HG03432 (cell line): ENCODE measurements around the gene BAZ2B.
A peak's percentile ranks its signal among the peaks of the same experiment; 100 is the strongest.
"Not testable (repeated sequence)": the region's sequence is repeated elsewhere in the genome, so short reads cannot be mapped to it uniquely, and the experiment has no call there.

ENCODE experiments used
- ATAC-seq: cut with Tn5 transposase; IDR thresholded peaks from one replicate; pipeline ENCODE4 v1.9.1; 2021; ENCODE audit warnings: mild to moderate bottlenecking, moderate library complexity; ENCODE audit not compliant: unreplicated experiment

Gene BAZ2B

GRCh38 chr2:159361603-159362002 is 254.7 kb downstream of the BAZ2B start:
- ATAC-seq, result not testable (repeated sequence)

DNA sequence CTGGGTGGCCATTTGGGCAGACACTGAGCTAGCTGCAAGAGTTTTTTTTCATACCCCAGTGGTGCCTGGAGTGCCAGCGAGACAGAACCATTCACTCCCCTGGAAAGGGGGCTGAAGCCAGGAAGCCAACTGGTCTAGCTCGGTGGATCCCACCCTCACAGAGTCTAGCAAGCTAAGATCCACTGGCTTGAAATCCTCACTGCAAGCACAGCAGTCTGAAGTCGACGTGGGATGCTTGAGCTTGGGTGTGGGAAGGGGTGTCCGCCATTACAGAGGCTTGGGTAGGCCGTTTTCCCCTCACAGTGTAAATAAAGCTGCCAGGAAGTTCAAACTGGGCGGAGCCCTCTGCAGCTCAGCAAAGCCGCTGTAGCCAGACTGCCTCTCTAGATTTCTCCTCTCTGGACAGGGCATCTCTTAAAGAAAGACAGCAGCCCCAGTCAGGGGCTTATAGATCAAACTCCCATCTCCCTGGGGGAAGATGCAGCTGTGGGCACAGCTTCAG is 260.2 kb downstream of the BAZ2B start:
- ATAC-seq, result no peak

GRCh38 chr2:159351977-159352376 is 264.4 kb downstream of the BAZ2B start:
- no peak for ATAC-seq

DNA sequence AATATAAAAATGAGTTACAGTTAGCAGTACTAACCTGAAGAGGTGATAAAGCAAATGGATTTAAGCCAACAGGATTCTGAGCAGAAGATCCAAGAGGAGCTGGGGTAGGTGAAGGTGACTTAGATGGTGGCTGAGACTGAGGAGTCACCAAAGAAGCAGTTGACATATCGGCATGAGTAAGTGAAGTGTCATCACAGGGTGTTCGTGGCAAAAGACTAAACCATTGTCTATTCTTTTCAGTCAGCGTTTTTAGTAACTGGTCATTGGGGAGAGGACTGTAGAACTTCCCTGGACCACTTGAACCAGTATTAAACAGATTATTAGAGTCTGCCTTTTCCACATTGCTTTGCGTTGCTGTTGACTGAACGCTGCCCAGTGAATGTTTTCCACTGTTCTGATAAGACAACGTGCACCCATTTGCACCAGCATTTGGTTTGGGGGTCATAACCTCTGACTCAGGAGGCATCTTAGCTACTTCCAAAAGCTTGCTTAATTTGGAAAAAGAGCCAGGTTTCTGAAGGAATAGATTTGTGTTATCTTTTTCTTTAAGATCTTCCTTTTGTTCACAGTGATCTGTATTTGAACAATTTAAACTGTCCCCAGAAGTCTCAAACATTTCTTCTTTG is 266.6 kb downstream of the BAZ2B start:
- ATAC-seq, result no peak

DNA sequence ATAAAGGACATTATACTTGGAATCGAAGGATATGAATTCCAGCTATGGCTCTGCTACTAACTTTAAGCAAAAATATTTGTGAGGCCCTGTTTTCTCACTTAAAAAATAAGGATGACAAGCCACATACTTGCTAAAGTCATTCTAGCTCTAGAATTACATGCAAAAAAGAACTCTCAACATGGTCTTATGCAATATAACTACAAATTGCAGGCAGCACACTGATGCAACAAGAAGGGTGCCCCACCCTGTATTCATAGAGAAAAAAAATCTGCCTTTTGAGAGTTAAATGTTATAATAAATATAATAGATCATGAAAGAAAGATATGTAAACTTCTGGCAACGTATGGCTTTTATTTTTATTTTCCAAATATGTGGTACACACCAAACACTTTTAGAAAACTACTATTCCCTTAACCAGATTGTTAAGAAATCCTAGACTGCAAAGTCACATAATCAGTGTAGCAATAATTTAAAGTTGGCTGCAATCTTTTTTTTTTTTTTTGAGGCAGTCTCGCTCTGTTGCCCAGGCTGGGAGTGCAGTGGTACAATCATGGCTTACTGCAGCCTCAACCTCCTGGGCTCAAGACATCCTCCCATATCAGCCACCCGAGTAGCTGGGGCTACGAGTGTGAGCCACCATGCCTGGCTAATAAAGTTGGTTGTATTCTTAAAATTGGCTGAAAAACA is 289.6 kb downstream of the BAZ2B start:
- no peak for ATAC-seq

- no peak for ATAC-seq
Observed at GRCh38 chr2:159322419-159322818, 293.9 kb downstream of the BAZ2B start.

GRCh38 chr2:159317392-159318088 is 298.8 kb downstream of the BAZ2B start:
- ATAC-seq, result peak; percentile 51

DNA sequence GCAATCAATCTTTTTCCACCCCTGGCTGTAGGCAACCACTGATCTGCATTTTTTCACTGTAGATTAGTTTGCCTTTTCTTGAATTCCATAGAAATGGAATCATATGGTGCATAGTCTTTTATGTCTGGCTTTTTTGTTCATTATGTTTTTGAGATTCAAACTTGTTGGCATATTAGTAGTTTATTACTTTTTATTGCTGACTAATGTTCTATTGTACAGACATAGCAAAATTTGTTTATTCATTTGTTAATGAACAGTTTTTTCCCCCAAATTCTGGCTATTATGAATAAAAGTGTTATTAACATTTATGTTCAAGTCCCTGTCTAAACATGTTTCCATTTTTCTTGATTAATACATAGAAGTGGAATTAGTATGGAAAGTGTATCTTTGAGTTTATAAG is 308.4 kb downstream of the BAZ2B start:
- no peak for ATAC-seq

- ATAC-seq, result no peak
Observed at GRCh38 chr2:159300586-159300985, 315.8 kb downstream of the BAZ2B start.

DNA sequence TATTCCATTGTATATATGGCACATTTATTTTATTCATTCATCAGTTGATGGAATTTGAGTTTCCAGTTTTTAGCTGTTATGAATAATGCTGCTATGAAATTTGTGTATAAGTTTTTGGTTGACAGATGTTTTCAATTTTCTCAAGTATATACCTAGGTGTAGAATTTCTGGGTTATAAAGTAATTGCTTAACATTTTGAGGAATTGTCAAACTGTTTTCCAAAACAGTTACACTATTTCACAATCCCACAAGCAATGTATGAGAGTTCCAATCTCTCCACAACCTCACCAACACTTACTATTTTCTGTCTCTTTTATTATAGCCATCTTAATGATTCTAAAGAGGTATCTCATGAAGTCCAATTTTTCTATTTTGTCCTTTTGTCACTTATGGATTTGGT is 317.4 kb downstream of the BAZ2B start:
- ATAC-seq, result no peak

- no peak for ATAC-seq
Observed at GRCh38 chr2:159297042-159297707, 319.2 kb downstream of the BAZ2B start.

GRCh38 chr2:159292157-159292556 is 324.2 kb downstream of the BAZ2B start:
- ATAC-seq, result no peak

DNA sequence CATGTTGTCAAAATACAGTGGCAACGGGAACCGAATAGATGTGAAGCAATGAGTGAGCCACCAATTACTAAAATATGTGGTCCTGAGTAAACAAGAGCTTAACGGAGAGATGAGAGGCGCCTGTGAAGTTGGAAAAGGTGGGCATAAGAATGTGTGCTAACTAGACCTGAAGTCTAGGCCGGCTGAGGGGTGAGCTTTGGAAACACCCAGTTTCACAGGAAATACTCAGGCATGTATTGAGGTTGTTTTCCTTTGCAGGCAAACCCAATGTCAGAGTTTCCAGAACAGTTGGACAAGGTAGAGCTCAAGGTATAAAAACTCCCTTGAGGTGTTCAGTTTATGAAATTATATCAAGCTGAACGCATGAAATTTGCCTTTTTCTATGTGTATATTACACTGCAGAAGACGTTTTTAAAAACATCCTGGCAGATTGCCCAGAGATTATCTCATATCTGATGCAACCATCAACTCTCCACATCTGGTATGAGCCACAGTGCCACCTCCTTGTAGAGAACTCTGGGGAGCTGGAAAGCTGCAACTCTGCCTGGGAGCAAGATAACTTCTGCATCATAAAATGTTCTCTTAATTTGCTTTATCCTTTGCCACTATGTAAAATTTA is 325.9 kb downstream of the BAZ2B start:
- ATAC-seq, result no peak

GRCh38 chr2:159287733-159288132 is 328.6 kb downstream of the BAZ2B start:
- ATAC-seq, result no peak

DNA sequence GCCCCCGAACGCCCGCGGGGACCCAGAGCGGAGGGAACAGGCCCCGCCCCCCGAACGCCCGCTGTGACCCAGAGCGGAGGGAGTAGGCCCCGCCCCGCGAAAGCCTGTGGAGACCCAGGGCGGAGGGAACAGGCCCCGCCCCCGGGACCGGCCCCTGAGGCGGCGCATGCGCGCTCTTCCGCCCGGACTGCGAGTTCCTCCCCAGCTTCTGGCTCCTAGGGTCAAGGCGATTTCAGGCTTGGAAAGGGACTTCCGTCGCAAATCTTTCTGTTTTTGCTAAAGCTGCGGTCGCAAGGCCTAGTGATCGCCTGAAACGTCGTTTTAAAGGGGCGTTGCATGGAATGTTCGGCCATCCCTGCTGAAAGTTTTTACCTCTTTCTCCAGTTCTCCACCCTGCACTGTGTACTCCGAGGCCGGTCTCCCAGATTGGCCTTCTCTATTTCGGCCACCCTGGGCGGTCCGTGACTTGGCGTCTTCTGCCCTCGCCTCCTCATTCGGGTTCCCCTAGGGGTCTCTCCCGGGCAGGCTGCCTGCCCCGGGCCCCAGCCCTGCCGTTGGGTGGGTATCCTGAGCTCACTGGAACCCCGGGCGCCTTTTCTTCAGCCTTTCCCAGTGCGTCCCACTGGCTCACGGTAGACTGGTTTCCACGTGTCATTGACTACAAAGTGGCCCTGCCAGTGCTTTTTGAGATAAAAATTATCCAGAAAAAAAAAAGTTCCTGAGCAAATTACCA is 329.5 kb downstream of the BAZ2B start:
- ATAC-seq, result peak; percentile 93

DNA sequence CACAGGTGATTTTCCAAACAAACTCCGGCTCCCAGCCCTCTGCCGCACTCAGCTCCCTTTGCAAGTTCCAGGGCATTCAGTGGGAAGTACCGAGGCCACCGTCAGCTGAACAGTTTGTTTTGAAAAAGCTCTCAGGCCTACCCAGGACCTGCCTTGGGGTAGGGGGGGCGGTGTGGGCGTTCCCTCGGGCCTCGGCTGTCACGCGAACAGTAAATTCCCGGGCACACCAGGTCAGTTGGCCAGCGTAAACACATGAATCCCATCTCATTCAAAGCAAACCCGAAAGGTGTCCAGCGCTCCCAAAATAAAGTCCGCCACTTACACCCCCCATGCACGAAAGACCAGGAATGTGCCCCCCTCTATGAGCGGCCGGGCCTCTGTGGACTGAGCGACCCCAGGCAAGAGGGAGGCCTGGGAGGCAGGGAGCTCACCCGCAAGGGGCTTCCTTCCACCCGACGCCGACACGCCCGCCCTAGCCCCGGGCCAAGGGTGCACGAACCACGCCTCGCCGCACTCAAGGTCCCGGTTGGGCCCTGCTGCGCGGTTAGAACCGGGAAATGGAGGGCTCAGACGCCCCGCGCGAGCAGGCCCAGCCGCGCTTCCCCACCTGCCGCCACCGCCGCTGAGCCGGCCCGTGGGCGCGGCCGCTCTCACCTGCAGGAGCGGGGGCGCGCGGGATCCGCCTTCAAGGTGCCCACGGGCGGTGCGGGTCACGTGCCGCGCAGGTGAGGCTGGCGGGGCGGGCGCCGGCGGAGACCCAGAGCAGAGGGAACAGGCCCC is 330.2 kb downstream of the BAZ2B start, which contains the start of gene WDSUB1:
WDSUB1 (minus strand) TSS at position 775 of the 780 bp plus-strand sequence. CDS start 3,634 bp downstream, outside the sequence.
- peak; percentile 30 for ATAC-seq

GRCh38 chr2:159285433-159285832 is 330.9 kb downstream of the BAZ2B start:
- ATAC-seq, result no peak

DNA sequence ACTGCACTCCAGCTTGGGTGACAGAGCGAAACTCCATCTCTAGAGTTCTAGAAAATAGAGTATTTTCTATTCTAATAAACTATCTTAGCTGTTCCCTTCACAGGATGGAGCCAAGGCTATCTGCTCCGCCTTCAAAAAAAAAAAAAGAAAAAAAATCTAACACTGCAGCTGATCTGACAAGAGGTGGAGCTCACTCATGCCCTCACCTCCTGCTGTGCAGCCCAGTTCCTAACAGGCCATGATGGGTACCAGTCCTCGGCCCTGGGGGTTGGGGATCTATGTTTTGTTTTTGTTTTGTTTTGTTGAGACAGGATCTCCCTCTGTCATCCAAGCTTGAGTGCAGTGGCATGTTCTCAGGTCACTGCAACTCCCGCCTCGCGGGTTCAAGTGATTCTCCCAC is 332.8 kb downstream of the BAZ2B start:
- no peak for ATAC-seq

GRCh38 chr2:159281002-159281401 is 335.3 kb downstream of the BAZ2B start:
- no peak for ATAC-seq
